GM19099 (cell line): ENCODE measurements around the gene VSIG10L2.

ENCODE experiments used
- POLR2A ChIP-seq: IDR thresholded peaks from 3 replicates; pipeline ENCODE4 v1.6.1; 2011; ENCODE audit warnings: low read depth; ENCODE audit not compliant: insufficient read length; ENCODE audit errors: extremely low read depth

VSIG10L2 gene

DNA sequence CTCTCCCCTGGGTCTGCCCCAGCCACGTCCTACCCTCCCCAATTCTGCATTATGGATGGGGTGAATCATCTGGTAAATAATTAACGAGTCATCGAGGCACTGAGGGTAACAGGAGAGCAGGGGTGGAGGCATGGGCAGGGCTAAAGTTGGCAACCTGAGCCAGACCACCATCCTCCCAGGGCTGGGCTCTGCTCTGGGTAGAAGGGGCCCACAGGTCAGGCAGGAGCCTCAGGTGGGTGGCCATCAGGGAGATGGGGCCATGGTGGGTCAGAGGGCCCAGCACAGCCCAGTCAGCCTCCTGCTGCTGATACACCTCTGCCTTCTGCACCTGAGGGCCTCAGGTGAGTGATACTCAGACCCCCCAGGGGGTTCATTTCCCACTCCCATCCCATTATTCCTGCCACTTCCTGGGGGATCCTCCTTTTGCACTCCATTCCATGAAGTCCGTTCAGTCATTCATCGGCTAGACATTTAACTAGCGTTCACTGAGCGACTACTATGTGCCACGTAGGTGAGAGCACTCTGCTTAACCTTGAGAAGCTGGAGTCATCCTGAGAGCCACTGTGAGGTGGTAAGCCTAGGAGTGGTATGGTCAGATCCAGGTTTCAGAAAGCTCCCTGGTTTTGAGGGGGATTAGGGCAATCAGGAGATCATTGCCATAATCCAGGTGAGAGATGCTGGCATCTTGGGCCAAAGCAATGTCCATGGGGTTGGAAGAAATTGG lies at the start of gene VSIG10L2:
TSS of gene VSIG10L2 (plus strand) at position 248 of the 724 bp plus-strand sequence. CDS start at position 260, 12 bp downstream.
- no peak for TF ChIP-seq POLR2A

- TF ChIP-seq POLR2A = no peak
Observed at GRCh38 chr11:125901872-125902271, 44.0 kb upstream of the VSIG10L2 start.

DNA sequence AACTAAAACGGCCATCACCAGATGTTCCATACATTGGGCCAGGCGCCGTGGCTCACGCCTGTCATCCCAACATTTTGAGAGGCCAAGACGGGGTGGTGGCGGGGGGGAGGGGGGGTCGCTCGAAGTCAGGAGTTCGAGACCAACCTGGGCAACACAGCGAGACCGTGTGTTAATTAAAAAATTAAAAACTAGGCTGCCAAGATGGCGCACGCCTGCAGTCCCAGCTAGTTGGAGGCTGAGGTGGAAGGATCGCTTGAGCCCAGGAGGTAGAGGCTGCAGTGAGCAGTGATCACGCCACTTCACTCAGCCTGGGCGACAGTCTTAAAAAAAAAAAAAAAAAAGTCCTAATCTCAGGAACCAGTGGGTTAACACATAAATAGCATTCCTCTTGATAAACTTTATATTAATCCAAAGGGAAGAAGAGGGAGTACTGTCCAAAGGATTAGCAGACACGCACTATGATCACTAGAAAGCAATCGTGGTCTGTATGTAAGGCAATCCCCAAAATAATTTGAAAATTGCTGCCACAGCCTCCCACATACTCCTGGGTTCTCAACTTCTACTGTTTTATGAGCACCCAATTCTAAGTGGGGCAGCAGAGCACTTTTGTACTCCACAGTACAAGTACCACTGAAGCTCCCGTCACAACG lies 43.4 kb upstream of the VSIG10L2 start:
- TF ChIP-seq POLR2A = no peak

DNA sequence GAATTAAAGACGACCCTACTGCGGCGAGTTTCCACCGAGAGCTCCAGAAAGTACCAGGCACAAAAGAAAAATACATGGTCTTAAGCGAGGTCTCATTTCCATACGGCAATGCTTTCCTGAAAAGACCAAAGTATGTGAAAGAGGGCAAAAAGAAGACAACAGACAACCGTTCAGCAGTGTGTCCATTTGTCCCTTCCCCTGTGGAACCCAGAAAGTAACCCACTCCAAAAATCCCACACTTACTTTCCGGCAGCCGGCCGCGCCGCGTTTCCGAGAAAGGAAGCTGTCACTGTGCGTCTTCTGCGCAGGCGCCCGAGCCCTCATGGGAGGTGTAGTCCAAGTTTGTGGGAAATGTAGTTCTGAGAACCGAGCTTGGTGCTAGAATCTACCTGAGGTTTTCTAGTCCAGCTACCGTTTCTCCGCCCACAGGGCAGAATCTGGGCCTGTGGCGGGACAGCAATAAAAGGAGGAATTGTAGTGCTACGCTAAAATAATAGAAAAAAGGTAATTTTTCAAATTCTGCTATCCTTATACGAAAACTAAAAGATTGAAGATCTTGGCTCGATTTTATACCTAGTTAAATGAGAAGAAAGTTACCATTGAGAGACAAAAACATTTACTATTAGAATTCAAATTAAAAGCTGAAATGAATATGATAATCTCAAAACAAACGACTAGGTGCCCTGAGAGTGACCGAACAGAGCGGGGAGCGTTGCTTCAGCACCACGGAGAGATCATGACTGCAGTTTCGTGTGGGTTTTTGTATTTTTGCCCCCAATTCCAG lies 42.7 kb upstream of the VSIG10L2 start, which contains the start of gene PUS3:
TSS of gene PUS3 (minus strand) at position 280 of the 784 bp plus-strand sequence. CDS start 6,922 bp downstream, outside the sequence.
- TF ChIP-seq POLR2A = peak; percentile 74

DNA sequence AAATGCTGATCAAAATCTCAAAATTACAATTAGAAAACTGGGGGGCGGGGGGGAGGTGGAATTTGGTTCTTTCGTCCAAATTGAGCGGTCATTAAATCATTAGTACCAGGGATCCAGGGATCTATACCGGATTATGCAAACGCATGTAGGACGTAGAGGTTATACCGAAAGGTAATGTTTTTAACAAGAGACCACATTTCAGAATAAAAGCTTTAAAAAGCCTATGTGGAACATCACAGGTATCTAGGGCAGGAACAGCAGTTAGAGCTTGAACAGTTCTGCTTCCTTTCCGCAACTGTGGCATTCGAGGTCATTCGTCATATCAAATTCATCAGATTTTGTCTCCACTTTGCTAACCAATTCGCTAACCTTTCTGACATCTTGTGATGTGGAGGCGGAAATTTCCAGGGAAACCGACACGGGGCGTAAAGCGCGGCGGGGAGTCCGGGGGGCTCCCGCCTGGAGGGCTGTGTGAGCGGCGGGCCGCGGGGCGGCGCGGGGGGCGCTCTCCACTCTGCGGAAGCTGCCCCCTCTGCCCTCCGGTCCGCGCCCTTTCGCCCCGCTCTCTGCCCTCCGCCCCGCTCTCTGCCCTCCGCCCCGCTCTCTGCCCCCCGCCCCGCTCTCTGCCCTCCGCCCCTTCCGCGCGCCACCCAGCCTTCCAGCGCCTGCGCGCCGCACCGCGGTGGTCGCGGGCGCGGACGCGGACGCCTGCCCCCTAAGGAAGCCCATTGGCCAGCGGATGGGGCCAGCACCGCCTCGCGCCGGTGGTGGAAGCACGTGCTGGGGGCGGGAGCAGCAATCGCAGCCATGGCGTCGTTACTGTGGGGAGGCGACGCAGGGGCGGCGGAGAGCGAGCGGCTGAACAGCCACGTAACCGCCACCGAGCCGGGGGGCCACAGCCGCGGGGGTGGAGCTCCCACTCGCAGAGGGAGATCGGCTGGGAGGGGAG lies 41.9 kb upstream of the VSIG10L2 start, which contains the start of gene DDX25:
TSS of gene DDX25 (plus strand) at position 798 of the 949 bp plus-strand sequence. CDS start at position 808, 10 bp downstream.
- TF ChIP-seq POLR2A = no peak

- TF ChIP-seq POLR2A = no peak
Observed at GRCh38 chr11:125904678-125905077, 41.2 kb upstream of the VSIG10L2 start.

GRCh38 chr11:125910226-125910849 lies 35.5 kb upstream of the VSIG10L2 start:
- TF ChIP-seq POLR2A = no peak

DNA sequence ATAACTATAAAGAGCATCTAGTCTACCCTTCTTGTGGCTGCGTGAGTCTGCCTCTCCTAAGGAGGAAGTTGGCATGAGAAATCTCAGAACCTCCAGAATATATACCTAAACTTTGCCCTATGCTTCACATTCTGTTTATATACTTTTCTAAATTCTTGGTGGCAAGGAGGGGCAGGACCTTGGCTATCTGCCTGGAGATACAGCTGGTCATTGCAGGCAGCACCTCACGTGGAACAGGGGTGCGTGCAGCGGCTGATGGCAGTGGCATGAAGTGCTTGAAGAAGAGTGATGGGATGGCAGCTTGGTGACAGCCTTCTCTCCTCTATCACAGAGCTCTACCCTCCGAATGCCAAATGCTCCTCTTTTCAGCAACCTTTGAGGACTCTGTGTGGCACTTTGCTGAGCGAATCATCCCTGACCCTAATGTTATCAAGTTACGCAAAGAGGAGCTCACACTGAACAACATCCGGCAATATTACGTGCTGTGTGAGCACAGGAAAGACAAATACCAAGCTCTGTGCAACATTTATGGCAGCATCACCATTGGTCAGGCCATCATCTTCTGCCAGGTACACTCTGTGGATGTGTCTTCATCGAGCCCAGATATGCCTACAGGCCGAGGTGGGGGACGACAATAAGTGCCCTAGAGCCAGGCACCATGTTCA lies 29.0 kb upstream of the VSIG10L2 start:
- TF ChIP-seq POLR2A = no peak

- no peak for TF ChIP-seq POLR2A
Observed at GRCh38 chr11:125918140-125918840, 27.6 kb upstream of the VSIG10L2 start.

GRCh38 chr11:125921042-125921441 lies 24.8 kb upstream of the VSIG10L2 start:
- no peak for TF ChIP-seq POLR2A

GRCh38 chr11:125922156-125922555 lies 23.7 kb upstream of the VSIG10L2 start:
- no peak for TF ChIP-seq POLR2A

- TF ChIP-seq POLR2A = no peak
Observed at GRCh38 chr11:125923012-125923579, 22.7 kb upstream of the VSIG10L2 start.
